NCI-H460 (cell line): ENCODE data around the gene LTBP4. TPM values are rescaled to one million over a fixed set of nuclear protein-coding genes. Genes with fewer than 3 reads are reported as not detected.
"Not testable (repeated sequence)": the region's sequence is repeated elsewhere in the genome, so short reads cannot be mapped to it uniquely, and the experiment has no call there.

Source experiments
- DNase-seq: peaks from one replicate; pipeline ENCODE4 v3.0.0-alpha.2; 2016; ENCODE audit warnings: low read depth; ENCODE audit errors: extremely low read depth
- polyA plus RNA-seq: library from polyadenylated mRNA; depleted of rRNA; stranded (reverse); fragments of >200 nt; gene quantifications from 2 replicates; pipeline ENCODE4 v1.2.3, GENCODE V29; 2014; cell fraction: nucleus; rRNA removed
- total RNA-seq: library from RNA; depleted of rRNA; stranded (reverse); fragments of >200 nt; shearing (Covaris generic); gene quantifications from 2 replicates; pipeline ENCODE4 v1.2.3, GENCODE V29; 2014; rRNA removed

Gene LTBP4, protein sequence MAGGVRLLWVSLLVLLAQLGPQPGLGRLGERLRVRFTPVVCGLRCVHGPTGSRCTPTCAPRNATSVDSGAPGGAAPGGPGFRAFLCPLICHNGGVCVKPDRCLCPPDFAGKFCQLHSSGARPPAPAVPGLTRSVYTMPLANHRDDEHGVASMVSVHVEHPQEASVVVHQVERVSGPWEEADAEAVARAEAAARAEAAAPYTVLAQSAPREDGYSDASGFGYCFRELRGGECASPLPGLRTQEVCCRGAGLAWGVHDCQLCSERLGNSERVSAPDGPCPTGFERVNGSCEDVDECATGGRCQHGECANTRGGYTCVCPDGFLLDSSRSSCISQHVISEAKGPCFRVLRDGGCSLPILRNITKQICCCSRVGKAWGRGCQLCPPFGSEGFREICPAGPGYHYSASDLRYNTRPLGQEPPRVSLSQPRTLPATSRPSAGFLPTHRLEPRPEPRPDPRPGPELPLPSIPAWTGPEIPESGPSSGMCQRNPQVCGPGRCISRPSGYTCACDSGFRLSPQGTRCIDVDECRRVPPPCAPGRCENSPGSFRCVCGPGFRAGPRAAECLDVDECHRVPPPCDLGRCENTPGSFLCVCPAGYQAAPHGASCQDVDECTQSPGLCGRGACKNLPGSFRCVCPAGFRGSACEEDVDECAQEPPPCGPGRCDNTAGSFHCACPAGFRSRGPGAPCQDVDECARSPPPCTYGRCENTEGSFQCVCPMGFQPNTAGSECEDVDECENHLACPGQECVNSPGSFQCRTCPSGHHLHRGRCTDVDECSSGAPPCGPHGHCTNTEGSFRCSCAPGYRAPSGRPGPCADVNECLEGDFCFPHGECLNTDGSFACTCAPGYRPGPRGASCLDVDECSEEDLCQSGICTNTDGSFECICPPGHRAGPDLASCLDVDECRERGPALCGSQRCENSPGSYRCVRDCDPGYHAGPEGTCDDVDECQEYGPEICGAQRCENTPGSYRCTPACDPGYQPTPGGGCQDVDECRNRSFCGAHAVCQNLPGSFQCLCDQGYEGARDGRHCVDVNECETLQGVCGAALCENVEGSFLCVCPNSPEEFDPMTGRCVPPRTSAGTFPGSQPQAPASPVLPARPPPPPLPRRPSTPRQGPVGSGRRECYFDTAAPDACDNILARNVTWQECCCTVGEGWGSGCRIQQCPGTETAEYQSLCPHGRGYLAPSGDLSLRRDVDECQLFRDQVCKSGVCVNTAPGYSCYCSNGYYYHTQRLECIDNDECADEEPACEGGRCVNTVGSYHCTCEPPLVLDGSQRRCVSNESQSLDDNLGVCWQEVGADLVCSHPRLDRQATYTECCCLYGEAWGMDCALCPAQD (N-terminal part only)
- 24.2 and 29.9 TPM in 2 replicates for total RNA-seq
- 191 and 335 TPM in 2 replicates for polyA plus RNA-seq

DNA sequence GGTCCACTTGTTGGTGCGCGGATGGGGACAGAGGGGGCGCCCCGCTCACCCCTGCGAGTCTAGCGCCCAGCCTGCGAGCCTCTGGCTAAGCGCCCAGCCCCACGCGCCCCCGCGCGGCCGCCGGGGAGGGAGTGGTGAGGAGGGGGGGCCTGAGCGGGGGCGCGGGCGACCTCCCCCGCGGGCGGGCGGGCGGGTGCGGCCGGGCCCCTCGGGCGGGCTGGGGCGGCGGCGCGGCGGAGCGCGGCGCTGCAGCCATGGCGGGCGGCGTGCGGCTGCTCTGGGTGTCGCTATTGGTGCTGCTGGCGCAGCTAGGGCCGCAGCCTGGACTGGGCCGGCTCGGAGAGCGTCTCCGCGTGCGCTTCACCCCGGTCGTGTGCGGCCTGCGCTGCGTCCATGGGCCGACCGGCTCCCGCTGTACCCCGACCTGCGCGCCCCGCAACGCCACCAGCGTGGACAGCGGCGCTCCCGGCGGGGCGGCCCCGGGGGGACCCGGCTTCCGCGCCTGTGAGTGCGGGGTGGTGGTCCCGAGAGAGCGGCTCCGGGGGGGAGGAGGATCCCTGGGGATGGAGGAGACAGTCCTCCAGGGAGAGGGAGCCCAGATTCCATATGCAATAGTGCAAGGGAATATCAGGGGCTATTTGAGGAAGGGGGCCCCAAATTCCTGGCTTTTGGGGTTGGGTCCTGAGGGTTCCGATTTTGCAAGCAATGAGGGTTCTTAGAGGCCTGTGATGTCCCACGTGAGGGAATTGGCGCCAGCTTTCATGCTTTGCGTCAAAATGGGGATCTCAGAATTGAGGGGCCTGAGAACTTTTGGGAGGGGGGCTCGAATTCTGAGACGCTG is at the start of gene LTBP4:
TSS of gene LTBP4 (plus strand) at position 236 of the 841 bp plus-strand sequence. CDS start at position 255, 19 bp downstream.
- no peak for DNase-seq

DNA sequence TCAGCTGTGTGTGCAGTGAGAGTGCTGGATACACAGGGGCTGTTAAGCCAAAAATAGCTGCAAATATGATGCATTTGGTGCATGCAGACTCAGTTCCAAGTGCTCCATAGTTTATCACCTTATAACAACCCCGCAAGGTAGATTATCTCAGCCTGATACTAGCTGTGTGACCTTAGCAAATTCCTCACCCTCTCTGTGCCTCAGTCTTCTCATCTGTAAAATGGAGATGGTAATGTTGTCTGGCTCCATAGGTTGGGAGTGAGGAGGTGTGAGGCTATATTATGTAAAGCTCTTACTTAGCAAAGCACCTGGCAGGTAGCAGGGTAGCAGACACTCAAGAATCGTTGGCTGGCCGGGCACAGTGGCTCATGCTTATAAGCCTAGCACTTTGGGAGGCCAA is 48.3 kb upstream of the LTBP4 start:
- DNase-seq = no peak

DNA sequence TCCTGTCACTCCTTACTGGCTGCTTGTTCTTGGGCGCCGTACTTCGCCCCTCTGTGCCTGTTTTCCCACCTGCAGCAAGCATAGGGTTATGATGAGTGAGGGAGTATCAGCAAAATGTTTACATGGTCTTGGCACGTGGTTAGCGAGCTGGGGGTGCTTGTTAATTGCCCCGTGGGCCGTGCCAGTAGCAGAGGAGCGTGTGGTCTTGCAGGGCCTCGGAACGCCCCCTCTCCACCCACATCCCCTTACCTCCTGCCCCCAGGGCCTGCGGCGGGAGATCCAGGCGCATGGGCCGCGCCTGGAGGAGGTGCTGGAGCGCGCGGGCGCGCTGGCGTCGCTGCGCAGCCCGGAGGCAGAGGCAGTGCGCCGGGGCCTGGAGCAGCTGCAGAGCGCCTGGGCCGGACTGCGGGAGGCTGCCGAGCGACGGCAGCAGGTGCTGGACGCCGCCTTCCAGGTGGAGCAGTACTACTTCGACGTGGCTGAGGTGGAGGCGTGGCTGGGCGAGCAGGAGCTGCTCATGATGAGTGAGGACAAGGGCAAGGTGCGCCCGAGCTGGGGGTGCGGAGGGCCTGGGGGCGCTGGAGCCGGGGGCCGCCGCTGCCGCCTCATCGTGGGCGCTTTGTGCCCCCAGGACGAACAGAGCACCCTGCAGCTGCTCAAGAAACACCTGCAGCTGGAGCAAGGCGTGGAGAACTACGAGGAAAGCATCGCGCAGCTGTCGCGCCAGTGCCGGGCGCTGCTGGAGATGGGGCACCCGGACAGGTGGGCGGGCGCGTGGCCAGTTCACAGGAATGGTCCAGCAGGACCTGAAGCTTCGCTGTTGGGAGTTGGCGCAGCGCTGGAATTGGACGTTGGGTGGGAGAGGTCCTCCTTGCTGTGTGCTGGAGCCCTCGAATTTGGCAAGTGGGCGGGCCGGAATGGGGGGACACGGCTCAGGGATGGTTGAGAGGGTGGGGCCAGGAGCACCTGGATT is 47.0 kb upstream of the LTBP4 start:
- DNase-seq = no peak

DNA sequence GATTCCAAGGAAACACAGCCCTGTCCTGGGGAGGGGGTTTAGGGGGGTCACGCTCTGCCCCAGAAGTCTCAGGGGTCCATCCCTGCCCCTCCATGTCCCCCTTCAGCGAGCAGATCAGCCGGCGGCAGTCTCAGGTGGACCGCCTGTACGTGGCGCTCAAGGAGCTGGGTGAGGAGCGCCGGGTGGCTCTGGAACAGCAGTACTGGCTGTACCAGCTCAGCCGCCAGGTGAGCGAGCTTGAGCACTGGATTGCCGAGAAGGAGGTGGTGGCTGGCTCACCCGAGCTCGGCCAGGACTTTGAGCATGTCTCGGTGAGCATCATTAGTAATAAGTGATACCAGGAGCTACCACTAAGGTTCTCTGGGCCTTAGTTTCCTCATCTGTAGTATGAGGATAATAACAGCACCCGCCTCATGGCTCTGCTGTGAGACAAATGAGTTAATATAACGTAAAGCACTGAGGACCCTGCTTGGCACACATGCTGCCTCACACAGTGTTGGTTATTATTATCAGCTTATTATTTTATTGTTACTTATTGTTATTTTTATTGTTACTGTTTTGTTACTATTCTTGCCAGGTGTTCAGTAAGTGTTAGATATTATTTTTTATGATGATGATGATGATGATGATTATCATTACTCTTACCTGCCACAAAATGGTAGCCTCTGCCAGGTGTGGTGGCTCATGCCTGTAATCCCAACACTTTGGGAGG is 45.0 kb upstream of the LTBP4 start:
- no peak for DNase-seq

DNA sequence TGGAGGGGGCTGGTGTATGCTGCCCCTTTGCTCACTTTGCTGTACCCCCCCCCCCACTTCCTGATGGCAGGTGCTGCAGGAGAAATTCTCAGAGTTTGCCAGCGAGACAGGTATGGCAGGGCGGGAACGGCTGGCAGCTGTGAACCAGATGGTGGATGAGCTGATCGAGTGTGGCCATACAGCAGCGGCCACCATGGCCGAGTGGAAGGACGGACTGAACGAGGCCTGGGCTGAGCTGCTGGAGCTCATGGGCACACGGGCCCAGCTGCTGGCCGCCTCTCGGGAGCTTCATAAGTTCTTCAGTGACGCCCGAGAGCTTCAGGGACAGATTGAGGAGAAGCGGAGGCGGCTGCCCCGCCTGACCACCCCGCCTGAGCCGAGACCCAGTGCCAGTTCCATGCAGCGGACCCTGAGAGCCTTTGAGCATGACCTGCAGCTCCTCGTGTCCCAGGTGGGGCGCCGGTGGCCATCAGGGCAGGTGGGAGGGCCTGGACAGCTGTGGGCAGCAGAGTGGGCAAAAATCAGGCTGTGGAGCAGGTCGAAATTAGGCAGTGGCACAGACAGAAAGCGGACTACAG is 44.1 kb upstream of the LTBP4 start:
- DNase-seq = no peak

DNA sequence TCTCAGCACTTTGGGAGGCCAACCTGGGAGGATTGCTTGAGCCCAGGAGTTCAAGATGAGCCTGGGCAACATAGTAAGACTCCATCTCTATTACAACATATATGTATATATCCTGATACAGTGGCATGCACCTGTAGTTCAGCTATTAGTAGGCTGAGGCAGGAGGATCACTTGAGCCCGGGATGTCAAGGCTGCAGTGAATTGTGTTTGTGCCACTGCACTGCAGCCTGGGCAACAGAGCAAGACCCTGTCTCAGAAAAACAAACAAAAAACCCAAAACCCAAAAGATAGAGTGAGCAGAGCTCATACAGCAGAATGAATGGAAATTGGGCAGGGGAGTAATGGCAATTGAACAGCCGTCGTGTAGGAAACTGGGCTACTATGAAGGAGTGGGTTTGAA is 41.8 kb upstream of the LTBP4 start:
- no peak for DNase-seq

DNA sequence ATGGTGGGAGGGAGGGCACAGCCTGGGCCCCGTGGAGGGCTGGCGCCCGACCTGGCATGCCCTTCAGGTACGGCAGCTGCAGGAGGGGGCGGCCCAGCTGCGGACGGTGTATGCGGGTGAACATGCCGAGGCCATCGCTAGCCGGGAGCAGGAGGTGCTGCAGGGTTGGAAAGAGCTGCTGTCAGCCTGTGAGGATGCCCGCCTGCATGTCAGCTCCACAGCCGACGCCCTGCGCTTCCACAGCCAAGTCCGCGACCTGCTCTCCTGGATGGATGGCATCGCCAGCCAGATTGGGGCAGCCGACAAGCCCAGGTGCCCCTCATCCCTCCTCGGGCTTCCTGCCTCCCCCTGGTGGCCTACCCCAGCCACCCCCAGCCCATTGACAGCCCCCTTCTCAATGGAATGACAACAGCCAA is 41.1 kb upstream of the LTBP4 start:
- DNase-seq = no peak

DNA sequence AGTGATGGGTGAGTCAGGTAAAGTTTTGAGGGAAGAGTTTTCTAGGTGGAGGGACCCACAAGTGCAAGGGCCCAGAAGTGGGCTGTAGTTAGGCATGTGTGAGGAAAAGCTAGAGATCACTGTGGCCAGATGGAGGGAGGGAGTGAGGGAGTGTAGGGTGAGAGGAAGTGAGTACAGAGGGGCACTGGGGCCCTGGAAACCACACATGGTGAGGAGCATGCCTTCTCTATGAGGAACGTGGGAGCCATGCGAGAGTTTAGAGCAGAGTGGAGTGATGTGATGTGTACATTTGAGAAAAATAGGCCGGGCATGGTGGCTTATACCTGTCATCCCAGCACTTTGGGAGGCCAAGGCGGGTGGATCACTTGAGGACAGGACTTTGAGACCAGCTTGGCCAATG is 39.2 kb upstream of the LTBP4 start:
- DNase-seq = no peak

DNA sequence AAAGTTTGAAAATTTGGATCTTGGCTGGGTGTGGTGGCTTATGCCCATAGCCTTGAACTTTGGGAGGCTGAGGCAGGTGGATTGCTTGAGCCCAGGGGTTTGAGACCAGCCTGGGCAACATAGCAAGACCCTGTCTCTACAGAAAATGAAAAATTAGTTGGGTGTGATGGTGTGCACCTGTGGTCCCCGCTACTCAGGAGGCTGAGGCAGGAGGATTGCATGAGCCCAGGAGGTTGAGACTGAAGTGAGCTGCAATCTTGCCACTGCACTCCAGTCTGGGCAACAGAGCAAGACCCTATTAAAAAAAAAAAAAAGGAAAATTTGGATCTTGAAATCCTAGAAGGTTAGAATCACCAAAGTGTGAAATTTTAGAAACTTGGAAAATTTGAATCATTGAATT is 36.6 kb upstream of the LTBP4 start:
- DNase-seq = not testable (repeated sequence)

DNA sequence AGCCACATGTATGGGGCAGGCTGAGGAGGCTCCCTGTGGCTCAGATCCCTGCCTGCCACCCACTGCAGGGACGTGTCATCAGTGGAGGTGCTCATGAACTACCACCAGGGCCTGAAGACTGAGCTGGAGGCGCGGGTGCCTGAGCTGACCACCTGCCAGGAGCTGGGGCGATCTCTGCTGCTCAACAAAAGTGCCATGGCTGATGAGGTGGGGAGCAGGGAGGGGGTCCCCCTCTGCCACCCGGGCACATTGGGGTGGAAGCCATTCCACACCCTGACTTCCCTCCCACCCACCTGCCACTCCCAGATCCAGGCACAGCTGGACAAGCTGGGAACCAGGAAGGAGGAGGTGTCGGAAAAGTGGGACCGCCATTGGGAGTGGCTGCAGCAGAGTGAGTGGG is 35.8 kb upstream of the LTBP4 start:
- DNase-seq = no peak

DNA sequence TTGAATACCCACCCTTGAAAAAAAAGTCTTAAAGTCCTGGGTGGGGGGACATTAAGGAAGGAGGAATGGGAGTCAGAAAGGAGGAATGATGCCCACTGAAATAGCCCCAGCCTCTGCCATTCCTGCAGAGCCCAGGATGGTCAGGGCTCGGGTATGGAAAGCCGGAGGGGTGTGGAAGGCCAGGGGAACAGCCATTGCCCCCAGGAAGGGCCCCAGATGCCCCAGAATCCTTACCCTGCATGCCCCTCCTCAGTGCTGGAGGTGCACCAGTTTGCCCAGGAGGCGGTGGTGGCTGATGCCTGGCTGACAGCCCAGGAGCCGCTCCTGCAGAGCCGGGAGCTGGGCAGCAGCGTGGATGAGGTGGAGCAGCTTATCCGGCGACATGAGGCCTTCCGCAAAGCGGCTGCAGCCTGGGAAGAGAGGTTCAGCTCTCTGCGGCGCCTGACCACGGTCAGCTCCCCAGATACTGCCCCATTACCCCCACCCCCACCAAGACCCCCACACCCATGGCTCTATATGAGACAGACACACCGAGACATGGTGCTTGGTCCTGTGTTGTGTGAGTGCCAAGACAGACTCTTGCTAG is 35.2 kb upstream of the LTBP4 start:
- DNase-seq = no peak

DNA sequence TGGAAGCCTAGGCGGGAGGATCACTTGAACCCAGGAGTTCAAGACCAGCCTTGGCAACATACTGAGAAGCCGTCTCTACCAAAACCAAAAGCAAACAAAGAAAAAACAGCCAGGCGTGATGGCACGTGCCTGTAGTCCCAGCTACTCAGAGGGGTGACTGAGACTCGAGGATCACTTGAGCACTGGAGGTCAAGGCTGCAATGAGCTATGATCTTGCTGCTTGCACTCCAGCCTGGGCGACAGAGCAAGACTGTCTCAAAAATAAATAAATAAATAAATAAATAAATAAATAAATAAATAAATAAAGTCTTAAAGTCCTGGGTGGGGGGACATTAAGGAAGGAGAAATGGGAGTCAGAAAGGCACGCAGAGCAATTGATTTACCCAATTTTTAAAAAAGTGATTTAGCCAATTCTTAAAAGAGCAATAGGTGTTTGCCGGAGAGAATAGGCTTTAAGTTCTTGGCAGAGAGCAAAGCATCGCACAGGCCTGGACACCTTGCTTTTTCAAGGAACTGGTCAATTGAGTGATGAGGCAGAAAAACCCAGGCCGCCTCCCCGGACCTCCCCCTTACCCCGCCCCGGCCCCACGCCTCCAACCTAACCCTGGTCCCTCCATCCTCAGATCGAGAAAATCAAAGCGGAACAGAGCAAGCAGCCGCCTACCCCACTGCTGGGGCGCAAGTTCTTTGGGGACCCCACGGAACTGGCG is 34.0 kb upstream of the LTBP4 start:
- no peak for DNase-seq

DNA sequence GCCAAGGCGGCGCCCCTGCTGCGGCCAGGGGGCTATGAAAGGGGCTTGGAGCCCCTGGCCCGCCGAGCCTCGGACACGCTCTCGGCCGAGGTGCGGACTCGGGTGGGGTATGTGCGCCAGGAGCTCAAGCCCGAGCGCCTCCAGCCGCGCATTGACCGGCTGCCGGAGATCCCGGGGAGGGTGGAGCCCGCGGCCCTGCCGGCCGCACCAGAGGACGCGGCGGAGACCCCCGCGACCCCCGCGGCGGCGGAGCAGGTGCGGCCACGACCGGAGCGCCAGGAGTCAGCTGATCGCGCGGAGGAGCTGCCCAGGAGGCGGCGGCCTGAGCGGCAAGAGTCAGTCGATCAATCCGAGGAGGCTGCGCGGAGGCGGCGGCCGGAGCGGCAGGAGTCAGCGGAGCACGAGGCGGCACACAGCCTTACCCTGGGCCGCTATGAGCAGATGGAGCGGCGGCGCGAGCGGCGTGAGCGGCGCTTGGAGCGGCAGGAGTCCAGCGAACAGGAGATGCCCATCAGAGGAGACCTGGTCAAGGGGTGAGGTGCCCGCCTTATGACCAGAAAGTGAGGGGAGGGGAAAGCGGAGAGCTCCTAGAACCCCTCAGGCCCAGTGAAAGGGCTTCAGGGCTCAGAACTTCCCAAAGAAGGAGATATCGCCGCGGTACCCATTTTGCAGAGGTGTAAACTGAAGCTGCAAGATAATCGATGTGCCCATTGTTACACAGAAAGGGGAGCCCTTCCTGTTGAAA is 33.2 kb upstream of the LTBP4 start:
- no peak for DNase-seq

DNA sequence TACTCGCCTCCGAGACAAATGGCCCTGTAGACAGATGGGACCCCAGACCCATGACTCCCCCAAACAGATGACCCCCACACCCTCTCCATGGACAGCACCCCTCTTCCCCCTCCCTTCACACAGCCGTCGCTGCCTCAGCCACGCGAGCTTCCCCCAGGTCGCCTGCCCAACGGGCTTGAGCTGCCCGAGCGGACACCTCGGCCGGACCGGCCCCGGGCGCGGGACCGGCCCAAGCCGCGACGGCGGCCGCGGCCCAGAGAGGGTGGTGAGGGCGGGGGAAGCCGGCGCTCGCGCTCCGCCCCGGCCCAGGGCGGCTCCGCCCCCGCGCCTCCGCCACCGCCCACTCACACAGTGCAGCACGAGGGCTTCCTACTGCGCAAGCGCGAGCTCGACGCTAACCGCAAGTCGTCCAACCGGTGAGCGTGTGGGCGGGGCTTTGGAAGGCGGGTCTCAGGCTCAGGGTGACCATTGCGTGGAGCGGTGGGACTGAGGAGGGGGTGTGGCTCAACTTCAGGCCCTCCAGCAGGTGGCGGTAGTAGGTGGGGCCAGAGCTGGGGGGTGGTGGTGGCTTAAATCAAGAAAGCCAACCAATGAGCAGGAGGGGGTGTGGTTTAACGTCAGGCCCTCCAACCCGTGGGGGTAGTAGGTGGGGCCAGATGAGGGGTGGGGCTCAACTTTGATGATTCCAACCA is 30.7 kb upstream of the LTBP4 start:
- DNase-seq = peak; percentile 98

DNA sequence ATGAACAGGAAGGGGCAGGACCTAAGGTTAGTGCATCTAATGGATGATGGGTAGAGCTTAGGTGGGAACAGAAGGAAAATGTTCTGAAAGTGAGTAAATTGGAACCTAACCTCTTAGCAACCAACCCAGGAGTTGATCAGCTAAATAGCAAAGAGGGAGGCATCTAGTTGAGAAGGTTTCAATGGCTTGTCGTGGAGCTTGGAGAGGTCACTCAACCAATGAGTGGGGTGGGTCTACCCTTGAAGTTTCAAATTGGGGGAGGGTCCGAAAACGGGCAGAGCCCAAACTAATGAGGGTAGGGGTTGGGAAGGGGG is 30.2 kb upstream of the LTBP4 start:
- no peak for DNase-seq
